Neuronal stem cell (in vitro differentiated cells): ENCODE data around the gene TNRC18.

Source experiments
- DNase-seq: peaks from one replicate; pipeline ENCODE4 v3.0.0-alpha.2; 2013; ENCODE audit warnings: low spot score
- H2AFZ ChIP-seq: one replicate; pipeline ENCODE4 v1.6.1; 2013; ENCODE audit warnings: mild to moderate bottlenecking, low read length, inconsistent platforms
- H2AK5ac ChIP-seq: 2 replicates; pipeline ENCODE4 v1.6.1; 2013; ENCODE audit warnings: low read depth, mild to moderate bottlenecking, inconsistent platforms, low read length, moderate library complexity, mixed read lengths
- H2BK120ac ChIP-seq: 2 replicates; pipeline ENCODE4 v1.6.1; 2013; ENCODE audit warnings: low read depth, mild to moderate bottlenecking, inconsistent platforms, low read length, moderate library complexity, mixed read lengths
- H2BK12ac ChIP-seq: one replicate; pipeline ENCODE4 v1.6.1; 2013; ENCODE audit warnings: low read length, inconsistent platforms
- H2BK15ac ChIP-seq: 2 replicates; pipeline ENCODE4 v1.6.1; 2013; ENCODE audit warnings: mild to moderate bottlenecking, low read length, inconsistent platforms, mixed read lengths
- H2BK5ac ChIP-seq: one replicate; pipeline ENCODE4 v1.6.1; 2013; ENCODE audit warnings: inconsistent platforms, mild to moderate bottlenecking, low read length, moderate library complexity
- H3K14ac ChIP-seq: one replicate; pipeline ENCODE4 v1.6.1; 2013; ENCODE audit warnings: low read length, inconsistent platforms
- H3K18ac ChIP-seq: 2 replicates; pipeline ENCODE4 v1.6.1; 2013; ENCODE audit warnings: low read length, inconsistent platforms
- H3K23ac ChIP-seq: 2 replicates; pipeline ENCODE4 v1.6.1; 2013; ENCODE audit warnings: low read depth, mild to moderate bottlenecking, mixed read lengths, low read length, inconsistent platforms; ENCODE audit not compliant: poor library complexity
- H3K27ac ChIP-seq: replicated peaks from 3 replicates; pipeline ENCODE4 v1.5.1; 2013; ENCODE audit warnings: low read length, inconsistent platforms
- H3K27me3 ChIP-seq, 3 experiments: 2 replicates each; pipeline ENCODE4 v1.6.1; 2013; ENCODE audit warnings: low read length in 3 of 3, mild to moderate bottlenecking in 2 of 3, inconsistent platforms in 1 of 3, low read depth in 1 of 3, mixed read lengths in 1 of 3, moderate library complexity in 1 of 3; ENCODE audit not compliant: control insufficient read depth in 3 of 3, insufficient read depth in 3 of 3
- H3K36me3 ChIP-seq, 2 donors: replicated peaks in 1 of 2; 2 replicates each; pipeline ENCODE4 v1.6.1; 2013; ENCODE audit warnings: low read length in 2 of 2; ENCODE audit not compliant: control insufficient read depth in 2 of 2, insufficient read depth in 2 of 2
- H3K4ac ChIP-seq: 2 replicates; pipeline ENCODE4 v1.6.1; 2013; ENCODE audit warnings: inconsistent platforms, mild to moderate bottlenecking, low read length, moderate library complexity
- H3K4me1 ChIP-seq, 2 donors: 1 replicate in 1 of 2; 2 replicates in 1 of 2; pipeline ENCODE4 v1.6.1; 2013; ENCODE audit warnings: low read length in 2 of 2, low read depth in 1 of 2; ENCODE audit not compliant: control insufficient read depth in 2 of 2, insufficient read depth in 1 of 2
- H3K4me2 ChIP-seq: one replicate; pipeline ENCODE4 v1.6.1; 2013; ENCODE audit warnings: mild to moderate bottlenecking, low read length, inconsistent platforms; ENCODE audit not compliant: insufficient read depth, poor library complexity, severe bottlenecking
- H3K4me3 ChIP-seq, 2 donors: 2 replicates each; pipeline ENCODE4 v1.5.1; 2013; ENCODE audit warnings: low read length in 2 of 2, mild to moderate bottlenecking in 2 of 2, inconsistent platforms in 1 of 2, moderate library complexity in 1 of 2
- H3K79me1 ChIP-seq: one replicate; pipeline ENCODE4 v1.6.1; 2013; ENCODE audit warnings: low read depth, mild to moderate bottlenecking, inconsistent platforms, low read length, moderate library complexity
- H3K9ac ChIP-seq: one replicate; pipeline ENCODE4 v1.6.1; 2013; ENCODE audit warnings: mild to moderate bottlenecking, low read depth, low read length, inconsistent platforms; ENCODE audit not compliant: poor library complexity
- H3K9me3 ChIP-seq, 2 donors: replicated peaks in 1 of 2; 2 replicates each; pipeline versions ENCODE3 to v1.6.1; 2013; ENCODE audit warnings: low read length in 2 of 2, mild to moderate bottlenecking in 2 of 2, inconsistent platforms in 1 of 2, low read depth in 1 of 2, mixed read lengths in 1 of 2, moderate library complexity in 1 of 2; ENCODE audit not compliant: control insufficient read depth in 2 of 2, insufficient read depth in 1 of 2
- H4K8ac ChIP-seq: one replicate; pipeline ENCODE4 v1.6.1; 2013; ENCODE audit warnings: low read depth, mild to moderate bottlenecking, inconsistent platforms, low read length, moderate library complexity
- H4K91ac ChIP-seq: one replicate; pipeline ENCODE4 v1.6.1; 2013; ENCODE audit warnings: low read length, low read depth, mild to moderate bottlenecking, inconsistent platforms; ENCODE audit not compliant: poor library complexity
- WGBS, 2 donors: extraction: QIAGEN DNeasy Blood & Tissue Kit; methylation state at CpG; one replicate each; pipeline ENCODE4 v1.1.7; 2013; ENCODE audit warnings: missing lambda C conversion rate in 2 of 2, mixed read lengths in 1 of 2; ENCODE audit not compliant: insufficient read length in 2 of 2, insufficient replicate concordance in 1 of 2; ENCODE audit errors: extremely low coverage in 2 of 2; 5-methylcytosine and 5-hydroxymethylcytosine counted together

The TNRC18 gene

DNA sequence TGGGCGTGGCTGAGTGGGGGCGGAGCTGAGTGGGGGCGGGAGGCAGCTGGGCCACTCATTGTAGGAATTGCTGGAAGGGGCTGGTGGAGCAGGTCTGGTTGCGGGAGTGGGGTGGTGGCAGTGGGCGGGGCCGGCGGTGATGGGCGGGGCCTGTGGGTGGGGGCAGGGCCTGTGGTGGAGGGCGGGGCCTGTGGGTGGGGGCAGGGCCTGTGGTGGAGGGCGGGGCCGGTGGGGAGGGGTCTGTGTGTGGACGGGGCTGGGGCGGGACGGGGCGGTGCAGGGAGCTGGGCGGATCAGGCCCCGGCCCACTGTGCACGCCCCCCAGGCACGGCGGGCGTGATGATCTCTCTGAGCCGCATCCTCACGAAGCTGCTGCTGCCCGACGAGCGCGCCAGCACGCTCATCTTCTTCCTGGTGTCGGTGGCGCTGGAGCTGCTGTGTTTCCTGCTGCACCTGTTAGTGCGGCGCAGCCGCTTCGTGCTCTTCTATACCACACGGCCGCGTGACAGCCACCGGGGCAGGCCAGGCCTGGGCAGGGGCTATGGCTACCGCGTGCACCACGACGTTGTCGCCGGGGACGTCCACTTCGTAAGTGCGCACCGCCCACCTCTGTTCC lies 126.9 kb downstream of the TNRC18 start:
- H3K4me3 ChIP-seq: peak overlapping the region in 1 of 2 donors; percentile 53
- peak; percentile 75 for DNase-seq
- H3K79me1 ChIP-seq: peaks cover 1% of the 10 kb centered on the region
- H3K4me2 ChIP-seq: peak overlapping the region; percentile 57
- H2BK15ac ChIP-seq: no peak overlapping the region
- H2AK5ac ChIP-seq: peak overlapping the region; percentile 8
- H3K14ac ChIP-seq: peak overlapping the region; percentile 47
- no peak overlapping the region for H2BK120ac ChIP-seq
- no peak overlapping the region for H3K23ac ChIP-seq
- no CpG with 5 or more reads among the region's 48 CpGs for WGBS, 2 donors
- no peak overlapping the region for H2BK12ac ChIP-seq
- H3K27me3 ChIP-seq: peaks cover 0 to 2% (median 0%) of the 10 kb centered on the region in 3 experiments
- H3K18ac ChIP-seq: peak overlapping the region; percentile 87
- H4K91ac ChIP-seq: no peak overlapping the region
- peak overlapping the region; percentile 86 for H3K9ac ChIP-seq
- H3K4ac ChIP-seq: no peak overlapping the region
- H2AFZ ChIP-seq: no peak overlapping the region
- H3K9me3 ChIP-seq: peaks cover 2 to 6% of the 10 kb centered on the region in 2 donors
- no peak overlapping the region for H3K27ac ChIP-seq
- peaks cover 10 to 63% of the 10 kb centered on the region in 2 donors for H3K36me3 ChIP-seq
- H2BK5ac ChIP-seq: no peak overlapping the region
- no peak overlapping the region for H4K8ac ChIP-seq
- peaks cover 0 to 10% of the 10 kb centered on the region in 2 donors for H3K4me1 ChIP-seq

DNA sequence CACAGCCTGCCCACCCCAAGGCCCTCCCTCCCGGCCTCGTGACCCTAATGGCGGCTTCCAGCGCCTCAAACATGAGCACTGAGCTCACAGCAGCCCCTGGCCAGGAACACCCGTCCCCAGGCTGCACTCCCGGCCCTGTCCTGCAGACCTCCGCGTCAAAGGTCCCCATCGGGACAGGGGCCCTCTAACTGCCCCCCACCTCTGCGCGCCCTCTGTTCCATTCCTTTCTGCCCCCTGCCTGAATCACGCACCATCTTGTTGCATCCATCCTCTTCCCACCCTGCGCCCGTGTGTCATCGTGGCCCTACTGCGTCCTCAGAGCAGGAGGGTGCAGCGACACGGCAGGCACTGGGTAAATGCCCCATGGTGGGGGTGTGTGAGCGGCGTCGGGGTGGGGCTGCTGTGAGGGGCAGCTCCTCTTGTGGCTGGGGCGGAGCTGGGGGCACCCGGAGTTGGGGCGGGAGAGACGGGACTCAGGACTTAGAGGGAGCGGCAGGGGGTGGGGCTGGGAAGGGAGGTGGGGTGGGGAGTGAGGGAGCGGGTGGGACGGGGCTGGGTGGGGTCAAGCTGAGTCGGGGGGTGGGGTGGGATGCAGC lies 127.5 kb downstream of the TNRC18 start:
- Histone ChIP-seq H3K9me3 (peaks cover 2 to 6% of the 10 kb centered on the region in 2 donors), H3K4me2 (peak overlapping the region; percentile 66), H3K79me1 (peaks cover 1% of the 10 kb centered on the region), H2BK12ac (no peak overlapping the region), H4K8ac (no peak overlapping the region), H2BK5ac (no peak overlapping the region), H3K27me3 (peaks cover 0 to 2% (median 0%) of the 10 kb centered on the region in 3 experiments), H3K9ac (peak overlapping the region; percentile 78), H3K18ac (peak overlapping the region; percentile 44), H3K14ac (peak overlapping the region; percentile 94), H3K23ac (peak overlapping the region; percentile 73), H2BK15ac (no peak overlapping the region), H2BK120ac (no peak overlapping the region), H3K27ac (no peak overlapping the region), H2AFZ (no peak overlapping the region), H3K36me3 (peaks cover 10 to 64% of the 10 kb centered on the region in 2 donors), H3K4me3 (peak overlapping the region in 1 of 2 donors; percentile 77), H4K91ac (no peak overlapping the region), H3K4ac (no peak overlapping the region), H3K4me1 (peaks cover 0 to 10% of the 10 kb centered on the region in 2 donors), H2AK5ac (no peak overlapping the region)
- no peak for DNase-seq
- no CpG with 5 or more reads among the region's 29 CpGs for WGBS, 2 donors

DNA sequence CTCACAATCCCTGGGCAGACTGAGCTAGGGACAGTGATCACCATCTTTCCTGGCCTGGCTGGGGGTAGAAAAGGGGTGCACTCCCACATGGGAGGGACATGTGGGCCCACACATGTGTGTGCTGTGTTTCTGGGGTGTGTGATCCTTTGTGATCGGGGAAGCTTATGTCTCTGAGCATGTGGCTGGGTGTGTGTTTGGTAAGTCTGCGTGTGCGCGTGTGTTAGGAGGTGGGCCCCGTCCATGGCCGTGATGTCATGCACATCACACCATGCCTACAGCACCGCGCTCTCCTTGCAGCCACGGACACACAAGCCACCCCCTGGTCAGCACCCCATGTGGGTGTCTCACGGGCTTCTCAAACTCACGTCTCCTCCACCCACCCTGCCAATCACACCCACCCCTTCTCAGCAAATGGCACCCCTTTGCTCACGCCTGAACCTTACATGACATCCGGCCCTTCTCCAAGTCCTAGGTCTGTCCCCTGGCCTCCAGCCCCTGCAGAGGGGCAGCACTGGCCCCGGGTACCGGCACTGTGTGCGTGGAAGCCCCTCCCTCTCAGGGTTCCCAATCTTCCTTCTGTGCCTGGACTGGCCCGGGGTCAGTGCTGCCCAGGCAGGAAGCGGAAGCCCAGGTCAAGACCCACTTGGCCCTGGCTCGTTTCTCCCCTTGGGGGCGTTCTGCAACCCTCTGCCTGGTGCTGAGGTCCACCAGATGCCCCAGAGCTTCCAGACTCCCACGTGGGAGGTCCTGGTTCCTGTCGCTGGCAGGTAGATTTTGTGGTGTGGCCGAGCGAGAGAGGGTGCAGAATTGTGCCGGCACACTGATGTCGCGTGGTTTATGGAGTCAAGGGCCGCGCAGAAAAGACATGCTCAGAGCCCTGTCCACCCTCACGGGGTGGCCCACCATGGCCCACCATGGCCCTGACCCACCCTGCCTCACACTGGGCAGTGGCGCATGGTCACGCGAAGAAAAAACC lies 128.3 kb downstream of the TNRC18 start:
- no peak overlapping the region for H3K4ac ChIP-seq
- no peak overlapping the region for H4K91ac ChIP-seq
- peak overlapping the region; percentile 37 for H2BK15ac ChIP-seq
- peak overlapping the region; percentile 66 for H3K4me2 ChIP-seq
- no peak overlapping the region for H3K14ac ChIP-seq
- H2AK5ac ChIP-seq: peak overlapping the region; percentile 86
- peak overlapping the region; percentile 44 for H3K18ac ChIP-seq
- peaks cover under 1% of the 10 kb centered on the region for H3K79me1 ChIP-seq
- DNase-seq: no peak
- H3K9me3 ChIP-seq: peaks cover 2 to 6% of the 10 kb centered on the region in 2 donors
- peaks cover 16 to 68% of the 10 kb centered on the region in 2 donors for H3K36me3 ChIP-seq
- peak overlapping the region; percentile 78 for H3K9ac ChIP-seq
- WGBS, 2 donors: no CpG with 5 or more reads among the region's 33 CpGs
- peak overlapping the region in 1 of 2 donors; percentile 77 for H3K4me3 ChIP-seq
- H4K8ac ChIP-seq: no peak overlapping the region
- no peak overlapping the region for H2BK120ac ChIP-seq
- no peak overlapping the region for H2AFZ ChIP-seq
- no peak overlapping the region for H2BK12ac ChIP-seq
- peaks cover 0 to 2% (median 0%) of the 10 kb centered on the region in 3 experiments for H3K27me3 ChIP-seq
- H2BK5ac ChIP-seq: peak overlapping the region; percentile 18
- H3K27ac ChIP-seq: no peak overlapping the region
- H3K4me1 ChIP-seq: peaks cover 0 to 10% of the 10 kb centered on the region in 2 donors
- no peak overlapping the region for H3K23ac ChIP-seq
